ENCODE data around the gene ZNF117. TPM values are rescaled to one million over a fixed set of nuclear protein-coding genes. Genes with fewer than 3 reads are reported as not detected.
"Not testable (repeated sequence)": the region's sequence is repeated elsewhere in the genome, so short reads cannot be mapped to it uniquely, and the experiment has no call there.

The ZNF117 gene
- total RNA-seq, 1 donor from 2014 or later: 9.9 TPM

- not testable (repeated sequence) for H3K4me3 ChIP-seq (ENCODE audit: low read length in 3 of 3); H3K4me1 ChIP-seq (ENCODE audit: control insufficient read depth in 3 of 3, insufficient read depth in 3 of 3, low read length in 3 of 3); H3K9me3 ChIP-seq (ENCODE audit: control insufficient read depth in 3 of 3, low read length in 3 of 3); H3K36me3 ChIP-seq (ENCODE audit: control insufficient read depth in 3 of 3, insufficient read depth in 3 of 3, low read length in 3 of 3); H3K27ac ChIP-seq (ENCODE audit: low read depth, low read length); H3K9ac ChIP-seq (ENCODE audit: low read depth in 1 of 3, low read length in 3 of 3); H3K27me3 ChIP-seq (ENCODE audit: control insufficient read depth in 3 of 3, insufficient read depth in 3 of 3, low read length in 3 of 3)
Observed at GRCh38 chr7:65009394-65009793, 18.6 kb upstream of the ZNF117 start.

- H3K4me1 ChIP-seq (ENCODE audit: control insufficient read depth in 3 of 3, insufficient read depth in 3 of 3, low read length in 3 of 3); H3K9ac ChIP-seq (ENCODE audit: low read depth in 1 of 3, low read length in 3 of 3); H3K36me3 ChIP-seq (ENCODE audit: control insufficient read depth in 3 of 3, insufficient read depth in 3 of 3, low read length in 3 of 3); H3K9me3 ChIP-seq (ENCODE audit: control insufficient read depth in 3 of 3, low read length in 3 of 3); H3K27me3 ChIP-seq (ENCODE audit: control insufficient read depth in 3 of 3, insufficient read depth in 3 of 3, low read length in 3 of 3): not testable (repeated sequence)
- H3K27ac ChIP-seq (ENCODE audit: low read depth, low read length): peak overlapping the region; percentile 73
- peak overlapping the region; percentile 91 to 96 (median 91) for H3K4me3 ChIP-seq (ENCODE audit: low read length in 3 of 3)
Observed at GRCh38 chr7:65007036-65007435, 16.2 kb upstream of the ZNF117 start.

GRCh38 chr7:65006094-65006992 is 15.5 kb upstream of the ZNF117 start, which contains the start of gene ERV3-1:
ERV3-1 (minus strand) TSS chr7:65006687; CDS start chr7:64993026, 13,661 bp downstream.
- peaks cover 3 to 10% (median 4%) of the 10 kb centered on the region in 3 donors for H3K4me1 ChIP-seq (ENCODE audit: control insufficient read depth in 3 of 3, insufficient read depth in 3 of 3, low read length in 3 of 3)
- peak within 1 kb of the TSS; percentile 91 to 96 (median 91) for H3K4me3 ChIP-seq (ENCODE audit: low read length in 3 of 3)
- no peaks in the 10 kb centered on the region for H3K27me3 ChIP-seq (ENCODE audit: control insufficient read depth in 3 of 3, insufficient read depth in 3 of 3, low read length in 3 of 3)
- no peaks in the 10 kb centered on the region for H3K9me3 ChIP-seq (ENCODE audit: control insufficient read depth in 3 of 3, low read length in 3 of 3)
- H3K36me3 ChIP-seq (ENCODE audit: control insufficient read depth in 3 of 3, insufficient read depth in 3 of 3, low read length in 3 of 3): no peaks in the 10 kb centered on the region
- peak within 1 kb of the TSS; percentile 94 to 96 (median 95) for H3K9ac ChIP-seq (ENCODE audit: low read depth in 1 of 3, low read length in 3 of 3)
- H3K27ac ChIP-seq (ENCODE audit: low read depth, low read length): peak within 1 kb of the TSS; percentile 73

GRCh38 chr7:65004575-65004974 is 13.7 kb upstream of the ZNF117 start:
- no peak overlapping the region for H3K9ac ChIP-seq (ENCODE audit: low read depth in 1 of 3, low read length in 3 of 3)
- H3K36me3 ChIP-seq (ENCODE audit: control insufficient read depth in 3 of 3, insufficient read depth in 3 of 3, low read length in 3 of 3): peaks cover 0 to 2% (median 0%) of the 10 kb centered on the region in 3 donors
- H3K9me3 ChIP-seq (ENCODE audit: control insufficient read depth in 3 of 3, low read length in 3 of 3): no peaks in the 10 kb centered on the region
- peaks cover 3 to 10% (median 4%) of the 10 kb centered on the region in 3 donors for H3K4me1 ChIP-seq (ENCODE audit: control insufficient read depth in 3 of 3, insufficient read depth in 3 of 3, low read length in 3 of 3)
- no peak overlapping the region for H3K4me3 ChIP-seq (ENCODE audit: low read length in 3 of 3)
- no peaks in the 10 kb centered on the region for H3K27me3 ChIP-seq (ENCODE audit: control insufficient read depth in 3 of 3, insufficient read depth in 3 of 3, low read length in 3 of 3)
- H3K27ac ChIP-seq (ENCODE audit: low read depth, low read length): no peak overlapping the region

GRCh38 chr7:65002972-65003585 is 12.2 kb upstream of the ZNF117 start:
- Histone ChIP-seq H3K36me3 (ENCODE audit: control insufficient read depth in 3 of 3, insufficient read depth in 3 of 3, low read length in 3 of 3) (peaks cover 0 to 6% (median 5%) of the 10 kb centered on the region in 3 donors), H3K4me1 (ENCODE audit: control insufficient read depth in 3 of 3, insufficient read depth in 3 of 3, low read length in 3 of 3) (peaks cover 10 to 15% (median 10%) of the 10 kb centered on the region in 3 donors), H3K9ac (ENCODE audit: low read depth in 1 of 3, low read length in 3 of 3) (no peak overlapping the region), H3K27ac (ENCODE audit: low read depth, low read length) (no peak overlapping the region), H3K4me3 (ENCODE audit: low read length in 3 of 3) (no peak overlapping the region), H3K9me3 (ENCODE audit: control insufficient read depth in 3 of 3, low read length in 3 of 3) (peaks cover 0 to 5% (median 0%) of the 10 kb centered on the region in 3 donors), H3K27me3 (ENCODE audit: control insufficient read depth in 3 of 3, insufficient read depth in 3 of 3, low read length in 3 of 3) (no peaks in the 10 kb centered on the region)

- peaks cover 10 to 27% (median 18%) of the 10 kb centered on the region in 3 donors for H3K4me1 ChIP-seq (ENCODE audit: control insufficient read depth in 3 of 3, insufficient read depth in 3 of 3, low read length in 3 of 3)
- H3K27ac ChIP-seq (ENCODE audit: low read depth, low read length): no peak overlapping the region
- peaks cover 0 to 5% (median 0%) of the 10 kb centered on the region in 3 donors for H3K9me3 ChIP-seq (ENCODE audit: control insufficient read depth in 3 of 3, low read length in 3 of 3)
Observed at GRCh38 chr7:65001291-65001814, 10.5 kb upstream of the ZNF117 start.

GRCh38 chr7:64999165-65000004 is 8.5 kb upstream of the ZNF117 start:
- H3K9me3 ChIP-seq (ENCODE audit: control insufficient read depth in 3 of 3, low read length in 3 of 3): peaks cover 0 to 5% (median 0%) of the 10 kb centered on the region in 3 donors

More at GRCh38 chr7:65001291-65001814, 10.5 kb upstream of the ZNF117 start:
- Histone ChIP-seq H3K4me3 (ENCODE audit: low read length in 3 of 3) (no peak overlapping the region), H3K9ac (ENCODE audit: low read depth in 1 of 3, low read length in 3 of 3) (no peak overlapping the region), H3K36me3 (ENCODE audit: control insufficient read depth in 3 of 3, insufficient read depth in 3 of 3, low read length in 3 of 3) (peaks cover 0 to 6% (median 5%) of the 10 kb centered on the region in 3 donors), H3K27me3 (ENCODE audit: control insufficient read depth in 3 of 3, insufficient read depth in 3 of 3, low read length in 3 of 3) (no peaks in the 10 kb centered on the region)

GRCh38 chr7:64998865-64999164 is 8.0 kb upstream of the ZNF117 start:
- peaks cover 0 to 5% (median 0%) of the 10 kb centered on the region in 3 donors for H3K9me3 ChIP-seq (ENCODE audit: control insufficient read depth in 3 of 3, low read length in 3 of 3)
- H3K4me1 ChIP-seq (ENCODE audit: control insufficient read depth in 3 of 3, insufficient read depth in 3 of 3, low read length in 3 of 3): peaks cover 0 to 23% (median 14%) of the 10 kb centered on the region in 3 donors
- H3K4me3 ChIP-seq (ENCODE audit: low read length in 3 of 3): peak overlapping the region; percentile 2 to 34 (median 25)
- H3K27ac ChIP-seq (ENCODE audit: low read depth, low read length): peak overlapping the region; percentile 64
- H3K36me3 ChIP-seq (ENCODE audit: control insufficient read depth in 3 of 3, insufficient read depth in 3 of 3, low read length in 3 of 3): peaks cover 0 to 6% (median 5%) of the 10 kb centered on the region in 3 donors
- H3K9ac ChIP-seq (ENCODE audit: low read depth in 1 of 3, low read length in 3 of 3): no peak overlapping the region
- no peaks in the 10 kb centered on the region for H3K27me3 ChIP-seq (ENCODE audit: control insufficient read depth in 3 of 3, insufficient read depth in 3 of 3, low read length in 3 of 3)

More at GRCh38 chr7:64999165-65000004, 8.5 kb upstream of the ZNF117 start:
- peak overlapping the region; percentile 64 for H3K27ac ChIP-seq (ENCODE audit: low read depth, low read length)
- H3K4me1 ChIP-seq (ENCODE audit: control insufficient read depth in 3 of 3, insufficient read depth in 3 of 3, low read length in 3 of 3): peaks cover 0 to 23% (median 14%) of the 10 kb centered on the region in 3 donors
- peak overlapping the region in 1 of 3 donors; percentile 25 for H3K4me3 ChIP-seq (ENCODE audit: low read length in 3 of 3)
- peak overlapping the region in 1 of 3 donors; percentile 25 for H3K9ac ChIP-seq (ENCODE audit: low read depth in 1 of 3, low read length in 3 of 3)
- H3K36me3 ChIP-seq (ENCODE audit: control insufficient read depth in 3 of 3, insufficient read depth in 3 of 3, low read length in 3 of 3): peaks cover 0 to 6% (median 5%) of the 10 kb centered on the region in 3 donors
- no peaks in the 10 kb centered on the region for H3K27me3 ChIP-seq (ENCODE audit: control insufficient read depth in 3 of 3, insufficient read depth in 3 of 3, low read length in 3 of 3)

- peaks cover 3 to 9% (median 8%) of the 10 kb centered on the region in 3 donors for H3K36me3 ChIP-seq (ENCODE audit: control insufficient read depth in 3 of 3, insufficient read depth in 3 of 3, low read length in 3 of 3)
- H3K4me1 ChIP-seq (ENCODE audit: control insufficient read depth in 3 of 3, insufficient read depth in 3 of 3, low read length in 3 of 3): peaks cover 0 to 23% (median 14%) of the 10 kb centered on the region in 3 donors
- H3K9ac ChIP-seq (ENCODE audit: low read depth in 1 of 3, low read length in 3 of 3): peak overlapping the region in 2 of 3 donors; percentile 48 to 69
- no peaks in the 10 kb centered on the region for H3K27me3 ChIP-seq (ENCODE audit: control insufficient read depth in 3 of 3, insufficient read depth in 3 of 3, low read length in 3 of 3)
- peak overlapping the region; percentile 64 for H3K27ac ChIP-seq (ENCODE audit: low read depth, low read length)
- H3K9me3 ChIP-seq (ENCODE audit: control insufficient read depth in 3 of 3, low read length in 3 of 3): peaks cover 0 to 5% (median 0%) of the 10 kb centered on the region in 3 donors
- H3K4me3 ChIP-seq (ENCODE audit: low read length in 3 of 3): peak overlapping the region; percentile 34 to 57 (median 38)
Observed at GRCh38 chr7:64997927-64998391, 7.1 kb upstream of the ZNF117 start.
